ENCODE results near the gene VLDLR. TPM values are rescaled to one million over a fixed set of nuclear protein-coding genes. Genes with fewer than 3 reads are reported as not detected.

The VLDLR gene
- total RNA-seq, 2 experiments from 2014 or later = 0.06 to 0.15 TPM

DNA sequence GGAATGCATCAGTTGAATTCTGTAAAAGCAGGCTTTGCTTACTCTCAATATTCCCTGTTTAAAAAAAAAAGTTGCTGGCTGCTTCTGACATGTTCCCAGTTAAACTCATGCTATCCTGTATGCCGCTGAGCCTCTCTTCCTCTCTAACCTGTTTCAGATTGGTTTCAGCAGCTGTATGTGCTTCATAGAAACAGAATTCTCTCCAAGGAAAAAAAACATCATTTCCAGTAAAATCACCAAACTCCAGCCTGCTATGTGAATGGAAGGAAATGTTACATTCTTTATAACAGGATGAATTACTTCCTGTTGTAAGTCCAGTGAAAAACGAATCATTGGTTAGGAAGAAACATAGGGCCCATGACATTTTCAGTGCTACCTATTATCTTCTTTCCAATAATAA, 70.0 kb downstream of the VLDLR start:
- Histone ChIP-seq H3K27ac (ENCODE audit: low read depth, low read length, poor library complexity, severe bottlenecking) (no peak overlapping the region), H4K20me1 (ENCODE audit: insufficient read depth, low read length) (no peaks in the 10 kb centered on the region), H3K4me2 (ENCODE audit: low read length) (no peak overlapping the region), H3K79me2 (ENCODE audit: insufficient read depth, low read depth, low read length) (no peaks in the 10 kb centered on the region), H3K4me1 (ENCODE audit: insufficient read depth, low read length, poor library complexity, severe bottlenecking) (no peaks in the 10 kb centered on the region), H3K4me3 (ENCODE audit: low read depth, low read length, poor library complexity, severe bottlenecking) (no peak overlapping the region), H3K36me3 (ENCODE audit: insufficient read depth, low read length) (no peaks in the 10 kb centered on the region), H2AFZ (ENCODE audit: low read length) (no peak overlapping the region), H3K9me3 (ENCODE audit: low read length) (no peaks in the 10 kb centered on the region), H3K9me2 (ENCODE audit: insufficient read depth, low read length) (no peaks in the 10 kb centered on the region)
- CTCF ChIA-PET (ENCODE audit: unreplicated experiment) = no interaction called here
- POLR2A ChIA-PET = no interaction called here
- no peak for TF ChIP-seq EZH2phosphoT487 (IDR thresholded peaks at IDR 0.05; ENCODE audit: borderline replicate concordance, low read depth, low read length)
- TF ChIP-seq, protein P1, sequence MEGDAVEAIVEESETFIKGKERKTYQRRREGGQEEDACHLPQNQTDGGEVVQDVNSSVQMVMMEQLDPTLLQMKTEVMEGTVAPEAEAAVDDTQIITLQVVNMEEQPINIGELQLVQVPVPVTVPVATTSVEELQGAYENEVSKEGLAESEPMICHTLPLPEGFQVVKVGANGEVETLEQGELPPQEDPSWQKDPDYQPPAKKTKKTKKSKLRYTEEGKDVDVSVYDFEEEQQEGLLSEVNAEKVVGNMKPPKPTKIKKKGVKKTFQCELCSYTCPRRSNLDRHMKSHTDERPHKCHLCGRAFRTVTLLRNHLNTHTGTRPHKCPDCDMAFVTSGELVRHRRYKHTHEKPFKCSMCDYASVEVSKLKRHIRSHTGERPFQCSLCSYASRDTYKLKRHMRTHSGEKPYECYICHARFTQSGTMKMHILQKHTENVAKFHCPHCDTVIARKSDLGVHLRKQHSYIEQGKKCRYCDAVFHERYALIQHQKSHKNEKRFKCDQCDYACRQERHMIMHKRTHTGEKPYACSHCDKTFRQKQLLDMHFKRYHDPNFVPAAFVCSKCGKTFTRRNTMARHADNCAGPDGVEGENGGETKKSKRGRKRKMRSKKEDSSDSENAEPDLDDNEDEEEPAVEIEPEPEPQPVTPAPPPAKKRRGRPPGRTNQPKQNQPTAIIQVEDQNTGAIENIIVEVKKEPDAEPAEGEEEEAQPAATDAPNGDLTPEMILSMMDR (conservative IDR thresholded peaks at IDR 0.05; ENCODE audit: low read length) = no peak
- DNase-seq (ENCODE audit: low spot score) = no peak
- no TSS peak for BruUV-seq (replicated peaks)
- intact Hi-C loops (cut with micrococcal nuclease; ENCODE audit: unreplicated experiment) = no loop called here

DNA sequence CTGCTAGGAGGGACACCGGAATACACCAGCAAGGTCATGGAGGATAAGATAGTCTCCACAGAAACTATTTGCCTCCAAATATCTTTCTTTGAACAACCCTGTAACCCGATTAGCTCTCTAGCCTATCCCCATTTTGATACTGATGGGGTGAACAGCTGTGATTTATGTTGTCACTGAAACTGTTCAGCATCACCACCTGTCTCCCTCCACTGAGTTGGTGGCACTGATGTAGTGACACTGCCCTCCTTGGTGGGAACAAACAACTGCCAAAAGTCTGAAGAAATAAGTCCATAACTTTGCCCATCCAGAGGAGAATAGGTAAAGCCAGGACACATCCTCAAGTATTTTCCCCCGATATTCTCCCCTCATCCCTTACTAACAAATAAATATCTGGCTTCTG, 71.5 kb downstream of the VLDLR start:
- no peaks in the 10 kb centered on the region for H3K4me1 ChIP-seq (ENCODE audit: insufficient read depth, low read length, poor library complexity, severe bottlenecking)
- H3K36me3 ChIP-seq (ENCODE audit: insufficient read depth, low read length) = no peaks in the 10 kb centered on the region
- H3K4me3 ChIP-seq (ENCODE audit: low read depth, low read length, poor library complexity, severe bottlenecking) = no peak overlapping the region
- no peak overlapping the region for H3K4me2 ChIP-seq (ENCODE audit: low read length)
- H4K20me1 ChIP-seq (ENCODE audit: insufficient read depth, low read length) = no peaks in the 10 kb centered on the region
- H3K79me2 ChIP-seq (ENCODE audit: insufficient read depth, low read depth, low read length) = no peaks in the 10 kb centered on the region
- CTCF ChIA-PET (ENCODE audit: unreplicated experiment) = no interaction called here
- H3K9me2 ChIP-seq (ENCODE audit: insufficient read depth, low read length) = no peaks in the 10 kb centered on the region
- no TSS peak for BruUV-seq (replicated peaks)
- no peaks in the 10 kb centered on the region for H3K9me3 ChIP-seq (ENCODE audit: low read length)
- POLR2A ChIA-PET = no interaction called here
- peak; percentile 5 for DNase-seq (ENCODE audit: low spot score)
- no peak overlapping the region for H3K27ac ChIP-seq (ENCODE audit: low read depth, low read length, poor library complexity, severe bottlenecking)
- intact Hi-C loops (cut with micrococcal nuclease; ENCODE audit: unreplicated experiment) = no loop called here
- TF ChIP-seq EZH2phosphoT487 (IDR thresholded peaks at IDR 0.05; ENCODE audit: borderline replicate concordance, low read depth, low read length) = no peak
- TF ChIP-seq, protein P1 (conservative IDR thresholded peaks at IDR 0.05; ENCODE audit: low read length) = no peak
- no peak overlapping the region for H2AFZ ChIP-seq (ENCODE audit: low read length)

DNA sequence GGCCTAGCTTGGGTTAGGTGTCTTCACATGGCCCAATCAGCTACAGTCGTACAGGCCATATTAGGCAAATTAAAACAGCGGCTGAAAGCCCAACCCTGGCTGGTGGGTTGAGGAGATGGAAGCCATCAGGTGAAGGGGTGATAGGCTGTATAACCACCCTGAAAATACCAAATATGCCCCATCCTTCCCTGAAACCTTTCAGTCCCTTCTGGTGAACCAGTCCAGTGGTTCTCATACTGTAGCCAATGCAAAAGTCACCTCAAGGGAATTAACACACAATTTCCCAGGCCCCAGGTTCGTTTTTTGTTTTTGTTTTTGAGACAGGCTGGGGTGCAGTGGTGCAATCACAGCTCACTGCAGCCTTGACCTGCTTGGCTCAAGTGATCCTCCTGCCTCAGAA, 75.9 kb downstream of the VLDLR start:
- Histone ChIP-seq H3K27ac (ENCODE audit: low read depth, low read length, poor library complexity, severe bottlenecking) (no peak overlapping the region), H2AFZ (ENCODE audit: low read length) (no peak overlapping the region), H4K20me1 (ENCODE audit: insufficient read depth, low read length) (no peaks in the 10 kb centered on the region), H3K4me2 (ENCODE audit: low read length) (no peak overlapping the region), H3K4me1 (ENCODE audit: insufficient read depth, low read length, poor library complexity, severe bottlenecking) (no peaks in the 10 kb centered on the region), H3K9me3 (ENCODE audit: low read length) (no peaks in the 10 kb centered on the region), H3K9me2 (ENCODE audit: insufficient read depth, low read length) (no peaks in the 10 kb centered on the region), H3K36me3 (ENCODE audit: insufficient read depth, low read length) (no peaks in the 10 kb centered on the region), H3K79me2 (ENCODE audit: insufficient read depth, low read depth, low read length) (no peaks in the 10 kb centered on the region), H3K4me3 (ENCODE audit: low read depth, low read length, poor library complexity, severe bottlenecking) (no peak overlapping the region)
- intact Hi-C loops (cut with micrococcal nuclease; ENCODE audit: unreplicated experiment) = no loop called here
- no TSS peak for BruUV-seq (replicated peaks)
- ChIA-PET CTCF (ENCODE audit: unreplicated experiment) (no interaction called here), POLR2A (interaction anchor here (0.6 kb wide), 1 partner anchor 205 kb away, joined by 3 read pairs; no protein-coding TSS in a partner anchor)
- TF ChIP-seq EZH2phosphoT487 (IDR thresholded peaks at IDR 0.05; ENCODE audit: borderline replicate concordance, low read depth, low read length) = no peak
- TF ChIP-seq, protein P1 (conservative IDR thresholded peaks at IDR 0.05; ENCODE audit: low read length) = no peak
- peak; percentile 16 for DNase-seq (ENCODE audit: low spot score)

Data from OCI-LY7 (cell line).